DND-41 (cell line): Measurements from ENCODE around the gene TMEM61.

Source experiments
- EZH2 ChIP-seq: IDR thresholded peaks from 3 replicates; pipeline ENCODE4 v1.6.1; 2012; ENCODE audit warnings: borderline replicate concordance, low read depth, mild to moderate bottlenecking, moderate library complexity, low read length, inconsistent platforms; ENCODE audit not compliant: severe bottlenecking
- TF ChIP-seq, protein P1 (sequence below): IDR thresholded peaks from 2 replicates; pipeline ENCODE4 v1.5.1; 2012; ENCODE audit warnings: borderline replicate concordance, low read length, moderate library complexity, mild to moderate bottlenecking; ENCODE audit not compliant: poor library complexity, severe bottlenecking; ENCODE audit errors: extremely low read depth

DNA sequence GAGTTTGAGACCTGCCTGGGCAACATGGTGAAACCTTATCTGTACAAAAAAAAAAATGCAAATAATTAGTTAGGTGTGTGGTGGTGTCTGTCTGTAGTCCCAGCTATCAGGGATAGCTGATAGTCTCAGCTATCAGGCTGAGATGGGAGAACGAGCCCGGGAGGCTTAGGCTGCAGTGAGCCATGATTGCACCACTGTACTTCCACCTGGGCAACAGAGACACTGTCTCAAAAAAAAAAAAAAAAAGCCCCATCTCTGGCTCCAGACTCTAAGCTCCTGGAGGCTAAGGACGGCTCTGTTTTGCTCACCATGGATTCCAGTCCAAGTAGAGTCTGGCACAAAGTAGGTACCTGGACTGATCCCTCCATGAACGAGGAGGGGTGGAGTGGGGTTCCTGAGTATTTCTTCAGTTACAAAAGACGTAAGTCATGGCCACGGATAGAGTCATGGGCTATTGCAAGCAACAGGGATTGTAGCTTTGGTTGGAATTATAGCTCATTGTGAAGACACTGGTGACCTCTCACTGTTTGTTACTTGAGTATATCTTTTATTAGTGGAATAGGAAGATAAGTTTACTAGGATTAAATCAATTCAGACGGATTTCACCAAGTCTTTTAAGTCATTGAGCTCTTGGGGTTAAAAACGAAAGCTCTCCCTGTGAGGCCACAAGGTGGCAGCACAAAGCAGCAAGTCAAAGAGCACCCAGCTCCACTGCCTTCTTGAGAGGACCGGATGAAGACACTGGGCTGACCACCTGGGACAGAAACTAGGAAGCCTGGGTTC is 35.6 kb upstream of the TMEM61 start:
- TF ChIP-seq, protein P1, sequence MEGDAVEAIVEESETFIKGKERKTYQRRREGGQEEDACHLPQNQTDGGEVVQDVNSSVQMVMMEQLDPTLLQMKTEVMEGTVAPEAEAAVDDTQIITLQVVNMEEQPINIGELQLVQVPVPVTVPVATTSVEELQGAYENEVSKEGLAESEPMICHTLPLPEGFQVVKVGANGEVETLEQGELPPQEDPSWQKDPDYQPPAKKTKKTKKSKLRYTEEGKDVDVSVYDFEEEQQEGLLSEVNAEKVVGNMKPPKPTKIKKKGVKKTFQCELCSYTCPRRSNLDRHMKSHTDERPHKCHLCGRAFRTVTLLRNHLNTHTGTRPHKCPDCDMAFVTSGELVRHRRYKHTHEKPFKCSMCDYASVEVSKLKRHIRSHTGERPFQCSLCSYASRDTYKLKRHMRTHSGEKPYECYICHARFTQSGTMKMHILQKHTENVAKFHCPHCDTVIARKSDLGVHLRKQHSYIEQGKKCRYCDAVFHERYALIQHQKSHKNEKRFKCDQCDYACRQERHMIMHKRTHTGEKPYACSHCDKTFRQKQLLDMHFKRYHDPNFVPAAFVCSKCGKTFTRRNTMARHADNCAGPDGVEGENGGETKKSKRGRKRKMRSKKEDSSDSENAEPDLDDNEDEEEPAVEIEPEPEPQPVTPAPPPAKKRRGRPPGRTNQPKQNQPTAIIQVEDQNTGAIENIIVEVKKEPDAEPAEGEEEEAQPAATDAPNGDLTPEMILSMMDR, result peak; percentile 83
- no peak for TF ChIP-seq EZH2
